HG02973 (cell line): Measurements from ENCODE around the gene HORMAD2.

Experiments
- ATAC-seq: cut with Tn5 transposase; IDR thresholded peaks from one replicate; pipeline ENCODE4 v1.9.1; 2021; ENCODE audit warnings: moderate library complexity; ENCODE audit not compliant: unreplicated experiment

HORMAD2 gene

GRCh38 chr22:30104501-30105156 is 24.4 kb downstream of the HORMAD2 start:
- no peak for ATAC-seq

- ATAC-seq: no peak
These were observed 25.2 kb downstream of the HORMAD2 start for GRCh38 chr22:30105483-30105882.

- ATAC-seq: no peak
These were observed 33.2 kb downstream of the HORMAD2 start for GRCh38 chr22:30113494-30113893.

- no peak for ATAC-seq
These were observed 34.1 kb downstream of the HORMAD2 start for GRCh38 chr22:30114361-30114760.

- ATAC-seq: no peak
These were observed 35.4 kb downstream of the HORMAD2 start for GRCh38 chr22:30115705-30116104.

- ATAC-seq: no peak
These were observed 36.3 kb downstream of the HORMAD2 start for GRCh38 chr22:30116362-30117117.

GRCh38 chr22:30117256-30117655 is 37.0 kb downstream of the HORMAD2 start:
- ATAC-seq: no peak

- ATAC-seq: no peak
These were observed 38.0 kb downstream of the HORMAD2 start for GRCh38 chr22:30118291-30118690.

- no peak for ATAC-seq
These were observed 41.7 kb downstream of the HORMAD2 start for GRCh38 chr22:30121960-30122359.

GRCh38 chr22:30123463-30123862 is 43.2 kb downstream of the HORMAD2 start:
- no peak for ATAC-seq

GRCh38 chr22:30127749-30128166 is 47.5 kb downstream of the HORMAD2 start:
- ATAC-seq: no peak

GRCh38 chr22:30128511-30128910 is 48.2 kb downstream of the HORMAD2 start:
- no peak for ATAC-seq

- no peak for ATAC-seq
These were observed 49.4 kb downstream of the HORMAD2 start for GRCh38 chr22:30129636-30130035.

- no peak for ATAC-seq
These were observed 52.2 kb downstream of the HORMAD2 start for GRCh38 chr22:30132290-30132996.

- no peak for ATAC-seq
These were observed 60.1 kb downstream of the HORMAD2 start for GRCh38 chr22:30140414-30140813.

- no peak for ATAC-seq
These were observed 63.0 kb downstream of the HORMAD2 start for GRCh38 chr22:30143265-30143664.

- ATAC-seq: no peak
These were observed 64.1 kb downstream of the HORMAD2 start for GRCh38 chr22:30144391-30144790.

GRCh38 chr22:30150212-30150611 is 69.9 kb downstream of the HORMAD2 start:
- no peak for ATAC-seq

GRCh38 chr22:30158277-30158676 is 78.0 kb downstream of the HORMAD2 start:
- ATAC-seq: no peak

- ATAC-seq: no peak
These were observed 78.7 kb downstream of the HORMAD2 start for GRCh38 chr22:30158744-30159500.
